ENCODE measurements around the gene TMEM212. TPM values are rescaled to one million over a fixed set of nuclear protein-coding genes. Genes with fewer than 3 reads are reported as not detected.
"Not testable (repeated sequence)": the region's sequence is repeated elsewhere in the genome, so short reads cannot be mapped to it uniquely, and the experiment has no call there.

Gene TMEM212
- total RNA-seq, 1 donor from 2014 or later = not detected

DNA sequence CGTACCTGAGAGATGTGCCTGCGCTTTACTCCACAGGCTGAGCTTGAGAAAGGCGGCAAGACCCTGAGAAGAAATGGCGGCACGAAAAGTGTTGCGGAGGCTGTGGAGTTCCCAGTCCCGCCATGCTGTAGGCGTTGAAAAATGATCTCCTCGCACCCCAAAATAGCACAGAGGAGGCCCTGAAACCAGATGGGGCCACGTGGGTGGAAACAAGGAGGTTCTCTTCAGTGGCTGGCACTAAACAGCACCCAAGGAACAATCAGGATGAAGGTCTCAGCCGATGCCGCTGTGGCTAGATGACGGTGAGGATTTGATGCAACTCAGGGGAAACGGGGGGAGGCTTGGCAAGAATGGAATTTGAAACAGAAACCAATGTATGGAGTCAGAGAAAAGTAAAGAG lies 57.3 kb downstream of the TMEM212 start:
- no peaks in the 10 kb centered on the region for H3K27me3 Mint-ChIP-seq
- no peak overlapping the region for H3K27ac Mint-ChIP-seq
- peaks cover 30% of the 10 kb centered on the region for H3K4me1 Mint-ChIP-seq (ENCODE audit: low read depth)
- no peak for DNase-seq (ENCODE audit: low spot score, unreplicated experiment)
- no peak overlapping the region for H3K4me3 Mint-ChIP-seq (ENCODE audit: low read depth)
- TF ChIP-seq, protein P1, sequence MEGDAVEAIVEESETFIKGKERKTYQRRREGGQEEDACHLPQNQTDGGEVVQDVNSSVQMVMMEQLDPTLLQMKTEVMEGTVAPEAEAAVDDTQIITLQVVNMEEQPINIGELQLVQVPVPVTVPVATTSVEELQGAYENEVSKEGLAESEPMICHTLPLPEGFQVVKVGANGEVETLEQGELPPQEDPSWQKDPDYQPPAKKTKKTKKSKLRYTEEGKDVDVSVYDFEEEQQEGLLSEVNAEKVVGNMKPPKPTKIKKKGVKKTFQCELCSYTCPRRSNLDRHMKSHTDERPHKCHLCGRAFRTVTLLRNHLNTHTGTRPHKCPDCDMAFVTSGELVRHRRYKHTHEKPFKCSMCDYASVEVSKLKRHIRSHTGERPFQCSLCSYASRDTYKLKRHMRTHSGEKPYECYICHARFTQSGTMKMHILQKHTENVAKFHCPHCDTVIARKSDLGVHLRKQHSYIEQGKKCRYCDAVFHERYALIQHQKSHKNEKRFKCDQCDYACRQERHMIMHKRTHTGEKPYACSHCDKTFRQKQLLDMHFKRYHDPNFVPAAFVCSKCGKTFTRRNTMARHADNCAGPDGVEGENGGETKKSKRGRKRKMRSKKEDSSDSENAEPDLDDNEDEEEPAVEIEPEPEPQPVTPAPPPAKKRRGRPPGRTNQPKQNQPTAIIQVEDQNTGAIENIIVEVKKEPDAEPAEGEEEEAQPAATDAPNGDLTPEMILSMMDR (IDR thresholded peaks at IDR 0.05; ENCODE audit: unreplicated experiment) = no peak
- H3K36me3 Mint-ChIP-seq (ENCODE audit: insufficient read depth) = no peaks in the 10 kb centered on the region
- no peaks in the 10 kb centered on the region for H3K9me3 Mint-ChIP-seq (ENCODE audit: low read depth)

DNA sequence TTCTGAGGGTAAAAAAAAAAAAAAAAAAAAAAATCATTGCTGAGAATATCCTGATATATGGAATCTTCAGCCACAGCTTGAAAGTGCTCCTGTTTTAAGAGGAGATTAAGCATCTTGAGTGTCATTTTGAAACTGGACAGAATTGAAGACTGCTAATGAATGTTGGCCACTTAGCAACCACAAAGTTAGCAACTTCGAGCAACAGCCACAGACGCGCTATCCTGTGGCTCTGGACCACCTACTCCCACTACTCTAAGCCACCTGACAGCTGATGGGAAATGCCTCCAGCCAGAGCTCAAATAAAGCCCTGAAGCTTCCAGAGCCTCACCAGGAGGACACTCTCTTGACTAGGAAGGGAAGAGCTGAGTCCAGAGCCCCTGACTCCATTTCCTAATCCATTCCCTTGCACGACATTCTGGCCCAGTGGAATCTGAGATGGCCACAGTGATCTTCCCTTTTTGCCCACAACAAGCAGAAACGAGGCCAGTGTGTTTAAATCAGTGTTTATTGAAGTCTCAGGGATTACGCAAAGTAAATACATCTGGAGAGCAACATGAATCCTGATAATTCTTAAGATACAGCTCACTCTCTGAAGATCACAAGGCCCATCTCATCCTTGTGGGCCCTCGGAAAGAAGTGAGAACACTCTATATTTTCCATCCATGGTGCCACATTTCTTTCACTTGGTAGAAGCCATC lies 58.6 kb downstream of the TMEM212 start:
- H3K4me3 Mint-ChIP-seq (ENCODE audit: low read depth) = no peak overlapping the region
- no peaks in the 10 kb centered on the region for H3K27me3 Mint-ChIP-seq
- no peaks in the 10 kb centered on the region for H3K36me3 Mint-ChIP-seq (ENCODE audit: insufficient read depth)
- H3K27ac Mint-ChIP-seq = no peak overlapping the region
- DNase-seq (ENCODE audit: low spot score, unreplicated experiment) = no peak
- H3K9me3 Mint-ChIP-seq (ENCODE audit: low read depth) = peaks cover 10% of the 10 kb centered on the region
- TF ChIP-seq, protein P1 (IDR thresholded peaks at IDR 0.05; ENCODE audit: unreplicated experiment) = no peak
- peaks cover 19% of the 10 kb centered on the region for H3K4me1 Mint-ChIP-seq (ENCODE audit: low read depth)

DNA sequence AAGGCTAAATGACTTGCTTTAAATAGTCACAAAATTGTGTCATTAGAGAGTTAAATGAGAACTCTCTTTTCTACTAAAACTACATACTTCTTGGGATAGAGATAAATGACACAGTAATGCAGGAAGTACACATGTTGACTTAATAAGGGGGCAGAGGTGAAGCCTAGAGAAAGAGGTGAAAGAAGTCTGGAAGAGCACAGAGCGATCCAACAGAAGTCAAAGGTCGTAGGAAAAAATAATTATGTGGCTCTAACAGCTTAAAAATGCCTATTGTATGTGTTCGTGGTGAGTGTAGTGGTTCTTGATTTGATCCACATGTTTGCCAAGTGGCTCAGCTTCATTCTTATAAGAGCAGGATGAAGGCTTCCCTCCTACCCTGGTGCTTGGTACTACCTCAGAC lies 61.7 kb downstream of the TMEM212 start:
- no peak overlapping the region for H3K4me3 Mint-ChIP-seq (ENCODE audit: low read depth)
- TF ChIP-seq, protein P1 (IDR thresholded peaks at IDR 0.05; ENCODE audit: unreplicated experiment) = no peak
- H3K27ac Mint-ChIP-seq = no peak overlapping the region

DNA sequence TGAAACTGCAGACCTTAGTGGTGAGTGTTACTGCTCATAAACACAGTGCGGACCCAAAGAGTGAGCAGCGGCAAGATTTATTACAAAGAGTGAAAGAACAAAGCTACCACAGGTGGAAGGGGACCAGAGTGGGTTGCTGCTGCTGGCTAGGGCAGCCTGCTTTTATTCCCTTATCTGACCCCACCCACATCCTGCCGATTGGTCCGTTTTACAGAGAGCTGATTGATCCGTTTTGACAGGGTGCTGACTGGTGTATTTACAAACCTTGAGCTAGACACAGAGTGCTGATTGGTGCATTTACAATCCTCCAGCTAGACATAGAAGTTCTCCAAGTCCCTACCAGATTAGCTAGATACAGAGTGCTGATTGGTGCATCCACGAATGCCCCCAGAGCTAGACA lies 63.4 kb downstream of the TMEM212 start:
- DNase-seq (ENCODE audit: low spot score, unreplicated experiment); H3K27ac Mint-ChIP-seq; H3K4me1 Mint-ChIP-seq (ENCODE audit: low read depth); H3K36me3 Mint-ChIP-seq (ENCODE audit: insufficient read depth); H3K4me3 Mint-ChIP-seq (ENCODE audit: low read depth); H3K27me3 Mint-ChIP-seq: not testable (repeated sequence)
- H3K9me3 Mint-ChIP-seq (ENCODE audit: low read depth) = peaks cover 25% of the 10 kb centered on the region

More for the DNA sequence above, 61.7 kb downstream of the TMEM212 start:
- H3K4me1 Mint-ChIP-seq (ENCODE audit: low read depth) = peaks cover 9% of the 10 kb centered on the region
- H3K9me3 Mint-ChIP-seq (ENCODE audit: low read depth) = peaks cover 15% of the 10 kb centered on the region
- H3K27me3 Mint-ChIP-seq = no peaks in the 10 kb centered on the region
- peaks cover 3% of the 10 kb centered on the region for H3K36me3 Mint-ChIP-seq (ENCODE audit: insufficient read depth)
- no peak for DNase-seq (ENCODE audit: low spot score, unreplicated experiment)

DNA sequence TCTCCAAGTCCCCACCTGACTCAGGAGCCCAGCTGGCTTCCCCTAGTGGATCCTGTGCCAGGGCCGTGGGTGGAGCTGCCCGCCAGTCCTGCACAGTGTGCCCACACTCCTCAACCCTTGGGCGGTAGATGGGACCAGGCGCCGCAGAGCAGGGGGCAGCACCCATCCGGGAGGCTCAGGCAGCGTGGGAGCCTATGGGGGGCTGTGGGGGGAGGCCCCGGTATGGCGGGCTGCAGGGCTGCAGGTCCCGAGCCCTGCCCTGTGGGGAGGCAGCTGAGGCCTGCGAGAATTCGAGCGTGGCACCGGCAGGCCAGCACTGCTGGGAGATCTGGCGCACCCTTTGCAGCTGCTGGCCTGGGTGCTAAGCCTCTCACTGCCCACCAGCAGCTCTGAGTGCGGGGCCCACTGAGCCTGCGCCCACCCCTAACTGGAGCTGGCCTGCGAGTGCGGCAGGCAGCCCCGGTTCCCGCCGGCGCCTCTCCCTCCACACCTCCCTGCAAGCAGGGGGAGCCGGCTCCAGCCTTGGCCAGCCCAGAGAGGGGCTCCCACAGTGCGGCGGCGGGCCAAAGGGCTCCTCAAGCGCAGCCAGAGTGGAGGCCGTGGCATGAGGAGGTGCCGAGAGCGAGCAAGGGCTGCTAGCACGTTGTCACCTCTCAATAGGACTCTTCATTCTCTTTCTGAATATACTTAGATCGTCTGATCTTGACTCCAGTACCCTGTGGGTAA lies 64.0 kb downstream of the TMEM212 start:
- H3K27me3 Mint-ChIP-seq = no peaks in the 10 kb centered on the region
- peaks cover 7% of the 10 kb centered on the region for H3K4me1 Mint-ChIP-seq (ENCODE audit: low read depth)
- H3K4me3 Mint-ChIP-seq (ENCODE audit: low read depth) = no peak overlapping the region
- peaks cover 30% of the 10 kb centered on the region for H3K9me3 Mint-ChIP-seq (ENCODE audit: low read depth)
- H3K27ac Mint-ChIP-seq = no peak overlapping the region
- peaks cover 6% of the 10 kb centered on the region for H3K36me3 Mint-ChIP-seq (ENCODE audit: insufficient read depth)
- DNase-seq (ENCODE audit: low spot score, unreplicated experiment) = no peak
- TF ChIP-seq, protein P1 (IDR thresholded peaks at IDR 0.05; ENCODE audit: unreplicated experiment) = no peak

Data from progenitor cell of endocrine pancreas (in vitro differentiated cells).